Stomach (tissue), 4 donors: Measurements from ENCODE around the gene SMIM38.

Source experiments
- CTCF ChIP-seq, 7 experiments: fragments of 450-650 bp in 4 of 7; fragments of 200-600 bp in 3 of 7; sonication (generic) in 3 of 7; IDR thresholded peaks; one replicate each; pipeline ENCODE4 v1.5.1; 2016 to 2019; ENCODE audit warnings: antibody characterized with exemption in 7 of 7, control low read depth in 2 of 7, mild to moderate bottlenecking in 1 of 7
- POLR2A ChIP-seq, 4 donors: fragments of 450-650 bp; IDR thresholded peaks; one replicate each; pipeline ENCODE4 v1.6.1; 2016; ENCODE audit warnings: antibody characterized with exemption in 4 of 4, control low read depth in 2 of 4, mild to moderate bottlenecking in 1 of 4, moderate library complexity in 1 of 4

GRCh38 chr11:69154211-69154913 is 1.4 kb upstream of the SMIM38 start:
- TF ChIP-seq CTCF (IDR thresholded peaks at IDR 0.05) (no peak), POLR2A (IDR thresholded peaks at IDR 0.05) (no peak)
